HEK293 (cell line): ENCODE results near the gene LGR5.
A peak's percentile ranks its signal among the peaks of the same experiment; 100 is the strongest.
"Not testable (repeated sequence)": the region's sequence is repeated elsewhere in the genome, so short reads cannot be mapped to it uniquely, and the experiment has no call there.

Experiments
- CTCF ChIA-PET: fragments of 350-600 bp; formaldehyde crosslinking; extraction: SDS; loops from one replicate; lab custom pipeline; 2021; ENCODE audit warnings: antibody characterized with exemption; lab: Yijun Ruan, JAX
- POLR2A ChIA-PET: fragments of 300-600 bp; formaldehyde crosslinking; extraction: SDS; loops from one replicate; lab custom pipeline; 2020; ENCODE audit warnings: antibody characterized with exemption, inconsistent platforms; lab: Yijun Ruan, JAX
- H3K27ac ChIP-seq: fragments of 200-500 bp; sonication (Bioruptor generic); 2 replicates; pipeline ENCODE4 v1.5.1; 2014; ENCODE audit warnings: low read depth, low read length, control low read depth, inconsistent platforms; ENCODE audit errors: extremely low read depth
- H3K36me3 ChIP-seq, 2 experiments: fragments of 200-500 bp in 1 of 2; sonication (Bioruptor generic) in 1 of 2; 1 replicate in 1 of 2; 2 replicates in 1 of 2; pipeline ENCODE4 v1.5.1; 2014 to 2017; ENCODE audit warnings: inconsistent platforms in 2 of 2, low read length in 2 of 2; ENCODE audit not compliant: control insufficient read depth in 2 of 2, insufficient read depth in 1 of 2
- H3K4me1 ChIP-seq: fragments of 200-500 bp; sonication (Bioruptor generic); 2 replicates; pipeline ENCODE4 v1.5.1; 2014; ENCODE audit warnings: mild to moderate bottlenecking, low read length, inconsistent platforms; ENCODE audit not compliant: control insufficient read depth, insufficient read depth
- H3K4me3 ChIP-seq: 2 replicates; pipeline ENCODE4 v1.5.1; 2011; ENCODE audit warnings: low read depth, mild to moderate bottlenecking, control low read depth, low read length, moderate library complexity
- H3K9me3 ChIP-seq: fragments of 200-500 bp; sonication (Bioruptor generic); 2 replicates; pipeline ENCODE4 v1.5.1; 2014; ENCODE audit warnings: low read depth, low read length, inconsistent platforms; ENCODE audit not compliant: control insufficient read depth, insufficient read depth
- GLIS1 ChIP-seq: fragments of 450-650 bp; formaldehyde crosslinking; IDR thresholded peaks from 2 replicates; pipeline ENCODE4 v1.5.1; 2016; ENCODE audit warnings: missing biosample characterization, missing genetic modification characterization
- KLF1 ChIP-seq: fragments of 450-650 bp; formaldehyde crosslinking; IDR thresholded peaks from 2 replicates; pipeline ENCODE4 v1.5.1; 2016; ENCODE audit warnings: missing biosample characterization, missing genetic modification characterization
- KLF10 ChIP-seq: fragments of 450-650 bp; IDR thresholded peaks from 2 replicates; pipeline ENCODE4 v1.5.1; 2018; ENCODE audit warnings: missing biosample characterization, mild to moderate bottlenecking, missing genetic modification characterization
- PATZ1 ChIP-seq: fragments of 450-650 bp; formaldehyde crosslinking; IDR thresholded peaks from 2 replicates; pipeline ENCODE4 v1.5.1; 2016; ENCODE audit warnings: missing biosample characterization, missing genetic modification characterization
- SP3 ChIP-seq: fragments of 450-650 bp; formaldehyde crosslinking; IDR thresholded peaks from 2 replicates; pipeline ENCODE4 v1.5.1; 2016; ENCODE audit warnings: missing biosample characterization, missing genetic modification characterization
- YY1 ChIP-seq: fragments of 450-650 bp; formaldehyde crosslinking; IDR thresholded peaks from 2 replicates; pipeline ENCODE4 v1.5.1; 2018; ENCODE audit warnings: missing biosample characterization, missing genetic modification characterization
- ZNF138 ChIP-seq: fragments of 450-650 bp; formaldehyde crosslinking; IDR thresholded peaks from 2 replicates; pipeline ENCODE4 v1.5.1; 2016; ENCODE audit warnings: missing biosample characterization, missing genetic modification characterization, borderline replicate concordance
- ZNF140 ChIP-seq: fragments of 450-650 bp; formaldehyde crosslinking; IDR thresholded peaks from 2 replicates; pipeline ENCODE4 v1.5.1; 2016; ENCODE audit warnings: missing biosample characterization, missing genetic modification characterization
- ZNF146 ChIP-seq: fragments of 450-650 bp; formaldehyde crosslinking; IDR thresholded peaks from 2 replicates; pipeline ENCODE4 v1.5.1; 2016; ENCODE audit warnings: missing biosample characterization, missing genetic modification characterization
- ZNF175 ChIP-seq: fragments of 450-650 bp; formaldehyde crosslinking; IDR thresholded peaks from 2 replicates; pipeline ENCODE4 v1.5.1; 2016; ENCODE audit warnings: missing biosample characterization, missing genetic modification characterization
- ZNF24 ChIP-seq: fragments of 450-650 bp; formaldehyde crosslinking; IDR thresholded peaks from 2 replicates; pipeline ENCODE4 v1.5.1; 2016; ENCODE audit warnings: missing biosample characterization, missing genetic modification characterization
- ZNF311 ChIP-seq: fragments of 450-650 bp; formaldehyde crosslinking; IDR thresholded peaks from 2 replicates; pipeline ENCODE4 v1.5.1; 2017; ENCODE audit warnings: missing biosample characterization, missing genetic modification characterization, borderline replicate concordance
- ZNF366 ChIP-seq: fragments of 450-650 bp; formaldehyde crosslinking; conservative IDR thresholded peaks from 2 replicates; pipeline ENCODE4 v1.5.1; 2016; ENCODE audit warnings: missing biosample characterization, missing genetic modification characterization
- ZNF518A ChIP-seq: fragments of 450-650 bp; formaldehyde crosslinking; conservative IDR thresholded peaks from 2 replicates; pipeline ENCODE4 v1.5.1; 2016; ENCODE audit warnings: low read depth, missing biosample characterization, missing genetic modification characterization
- ZNF549 ChIP-seq: fragments of 450-650 bp; IDR thresholded peaks from 2 replicates; pipeline ENCODE4 v1.5.1; 2018; ENCODE audit warnings: missing biosample characterization, missing genetic modification characterization, mild to moderate bottlenecking, inconsistent platforms, moderate library complexity
- ZNF558 ChIP-seq: fragments of 450-650 bp; formaldehyde crosslinking; IDR thresholded peaks from 2 replicates; pipeline ENCODE4 v1.5.1; 2016; ENCODE audit warnings: missing biosample characterization, missing genetic modification characterization
- ZNF580 ChIP-seq: fragments of 450-650 bp; formaldehyde crosslinking; IDR thresholded peaks from 2 replicates; pipeline ENCODE4 v1.5.1; 2016; ENCODE audit warnings: missing biosample characterization, missing genetic modification characterization
- ZNF621 ChIP-seq: fragments of 450-650 bp; formaldehyde crosslinking; IDR thresholded peaks from 2 replicates; pipeline ENCODE4 v1.5.1; 2017; ENCODE audit warnings: missing biosample characterization, missing genetic modification characterization
- ZNF776 ChIP-seq: fragments of 450-650 bp; formaldehyde crosslinking; IDR thresholded peaks from 2 replicates; pipeline ENCODE4 v1.5.0; 2017; ENCODE audit warnings: missing biosample characterization, missing genetic modification characterization, borderline replicate concordance
- ZNF785 ChIP-seq: fragments of 450-650 bp; formaldehyde crosslinking; IDR thresholded peaks from 2 replicates; pipeline ENCODE4 v1.5.1; 2016; ENCODE audit warnings: missing biosample characterization, missing genetic modification characterization
- ZNF791 ChIP-seq: fragments of 450-650 bp; formaldehyde crosslinking; IDR thresholded peaks from 2 replicates; pipeline ENCODE4 v1.5.1; 2016; ENCODE audit warnings: missing biosample characterization, missing genetic modification characterization

Gene LGR5

GRCh38 chr12:71566655-71567054 is 127.1 kb downstream of the LGR5 start (continued):
- TF ChIP-seq ZNF791 (no peak), ZNF140 (no peak)

GRCh38 chr12:71567537-71567936 is 127.9 kb downstream of the LGR5 start:
- Histone ChIP-seq H3K27ac (no peak overlapping the region), H3K4me1 (no peaks in the 10 kb centered on the region), H3K9me3 (no peaks in the 10 kb centered on the region), H3K36me3 (no peaks in the 10 kb centered on the region), H3K4me3 (no peak overlapping the region)
- ChIA-PET POLR2A (no interaction called here), CTCF (interaction anchor here (0.7 kb wide), 1 partner anchor 1636 kb away, joined by 3 read pairs; no protein-coding TSS in a partner anchor)
- TF ChIP-seq YY1 = no peak
- TF ChIP-seq ZNF175 = no peak
- no peak for TF ChIP-seq PATZ1
- no peak for TF ChIP-seq KLF10 (tag by site-specific recombination)
- TF ChIP-seq ZNF785 (tag by site-specific recombination) = no peak
- no peak for TF ChIP-seq ZNF776 (tag by site-specific recombination)

- CTCF ChIA-PET = interaction anchor here (0.6 to 1.7 kb wide), 2 partner anchors 67 to 129 kb away, joined by 7 to 8 read pairs; no protein-coding TSS in a partner anchor
- H3K4me1 ChIP-seq, H3K9me3 ChIP-seq, H3K27ac ChIP-seq, H3K4me3 ChIP-seq, POLR2A ChIA-PET, H3K36me3 ChIP-seq: not testable (repeated sequence)
- 0 out of 2 replicates have a peak, but pooled peaks have one; percentile 5 for TF ChIP-seq ZNF146 (tag by site-specific recombination)
Observed at GRCh38 chr12:71569885-71570284, 130.3 kb downstream of the LGR5 start.

- CTCF ChIA-PET = no interaction called here
- H3K27ac ChIP-seq = no peak overlapping the region
- no peak overlapping the region for H3K4me3 ChIP-seq
- peaks cover 0 to 3% of the 10 kb centered on the region in 2 experiments; a peak in 1 of 3 replicates for H3K36me3 ChIP-seq
- no peak for TF ChIP-seq ZNF24
- TF ChIP-seq GLIS1 (tag by site-specific recombination) = peak; percentile 28; the same call in 1 of the 2 replicates
- POLR2A ChIA-PET = no interaction called here
- no peaks in the 10 kb centered on the region for H3K9me3 ChIP-seq
- H3K4me1 ChIP-seq = no peaks in the 10 kb centered on the region; the same call in 1 of the 2 replicates
Observed at GRCh38 chr12:71576496-71576895, 136.9 kb downstream of the LGR5 start.

GRCh38 chr12:71578694-71579258 is 139.2 kb downstream of the LGR5 start:
- Histone ChIP-seq H3K4me1 (no peaks in the 10 kb centered on the region; the same call in 1 of the 2 replicates), H3K36me3 (peaks cover 0 to 3% of the 10 kb centered on the region in 2 experiments; a peak in 1 of 3 replicates), H3K4me3 (no peak overlapping the region), H3K9me3 (no peaks in the 10 kb centered on the region), H3K27ac (no peak overlapping the region)
- POLR2A ChIA-PET = no interaction called here
- CTCF ChIA-PET = interaction anchor here (1.1 kb wide), 1 partner anchor 68 kb away, joined by 5 read pairs; no protein-coding TSS in a partner anchor
- TF ChIP-seq ZNF311 (tag by site-specific recombination) = no peak
- no peak for TF ChIP-seq ZNF366 (tag by site-specific recombination)
- no peak for TF ChIP-seq ZNF549 (tag by site-specific recombination)
- TF ChIP-seq ZNF138 (tag by site-specific recombination) = no peak
- TF ChIP-seq ZNF621 (tag by site-specific recombination) = no peak
- no peak for TF ChIP-seq ZNF580
- TF ChIP-seq ZNF558 (tag by site-specific recombination) = no peak
- no peak for TF ChIP-seq SP3
- no peak for TF ChIP-seq ZNF518A (tag by site-specific recombination)
- no peak for TF ChIP-seq KLF1 (tag by site-specific recombination)
